ENCODE data around the gene AP4M1. TPM values are rescaled to one million over a fixed set of nuclear protein-coding genes. Genes with fewer than 3 reads are reported as not detected.

Gene AP4M1
- total RNA-seq, 2 experiments from 2014 or later, result 10.6 to 15.2 TPM

DNA sequence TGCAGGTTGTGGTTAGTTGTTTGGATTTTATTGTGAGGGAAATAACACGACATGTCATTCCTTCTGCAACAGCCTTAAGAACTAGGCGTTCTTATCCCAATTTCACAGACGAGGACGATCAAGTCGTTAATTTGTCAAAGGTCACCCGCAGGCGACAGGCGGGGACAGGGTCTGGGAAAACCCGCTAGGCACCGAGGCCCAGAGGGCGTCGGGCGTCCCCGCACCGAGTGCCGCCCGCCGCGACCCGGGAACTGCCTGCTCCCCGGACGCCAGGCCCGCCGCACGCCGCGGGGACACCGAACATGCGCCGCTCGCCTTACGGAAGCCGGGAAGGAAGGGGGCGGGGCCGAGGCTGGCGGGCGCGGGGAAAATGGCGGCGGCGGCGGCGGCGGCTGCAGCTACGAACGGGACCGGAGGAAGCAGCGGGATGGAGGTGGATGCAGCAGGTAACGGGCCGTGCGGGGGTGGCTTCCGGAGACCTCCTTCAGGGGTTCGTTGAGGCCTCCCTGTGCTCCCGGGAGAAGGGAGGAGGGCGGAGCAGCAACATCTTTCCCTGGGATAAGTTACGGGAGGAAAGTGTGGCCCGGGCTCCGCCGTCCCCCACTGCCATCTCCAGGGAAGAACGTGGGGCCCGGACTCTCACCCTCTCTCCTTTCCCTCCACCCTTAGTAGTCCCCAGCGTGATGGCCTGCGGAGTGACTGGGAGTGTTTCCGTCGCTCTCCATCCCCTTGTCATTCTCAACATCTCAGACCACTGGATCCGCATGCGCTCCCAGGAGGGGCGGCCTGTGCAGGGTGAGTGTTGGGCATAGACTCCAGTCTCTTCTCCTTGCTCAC is 12.6 kb upstream of the AP4M1 start, which contains the start of gene COPS6:
Gene COPS6 (plus strand): TSS at position 349 of the 837 bp plus-strand sequence. CDS start 22 bp downstream, at position 371.
- peak; percentile 85 for DNase-seq
- peak within 1 kb of the TSS; percentile 83 for H3K27ac Mint-ChIP-seq
- H3K4me1 Mint-ChIP-seq, result peaks cover 41% of the 10 kb centered on the region
- H3K36me3 Mint-ChIP-seq (ENCODE audit: low read depth), result peaks cover 44% of the 10 kb centered on the region
- ChIA-PET CTCF (interaction anchor here (1.0 to 1.5 kb wide), 4 partner anchors 12 to 319 kb away, joined by 3 to 6 read pairs (median 4); partner anchors contain the start of genes AP4M1 and MCM7), POLR2A (interaction anchor here (0.7 to 11.1 kb wide), 8 partner anchors 9 to 74 kb away, joined by 3 to 169 read pairs (median 4); partner anchors contain the start of genes AP4M1, MBLAC1, MCM7 and ZKSCAN1)
- H3K9me3 Mint-ChIP-seq, result no peaks in the 10 kb centered on the region
- H3K27me3 Mint-ChIP-seq, result no peaks in the 10 kb centered on the region
- H3K4me3 Mint-ChIP-seq, result peak within 1 kb of the TSS; percentile 89

DNA sequence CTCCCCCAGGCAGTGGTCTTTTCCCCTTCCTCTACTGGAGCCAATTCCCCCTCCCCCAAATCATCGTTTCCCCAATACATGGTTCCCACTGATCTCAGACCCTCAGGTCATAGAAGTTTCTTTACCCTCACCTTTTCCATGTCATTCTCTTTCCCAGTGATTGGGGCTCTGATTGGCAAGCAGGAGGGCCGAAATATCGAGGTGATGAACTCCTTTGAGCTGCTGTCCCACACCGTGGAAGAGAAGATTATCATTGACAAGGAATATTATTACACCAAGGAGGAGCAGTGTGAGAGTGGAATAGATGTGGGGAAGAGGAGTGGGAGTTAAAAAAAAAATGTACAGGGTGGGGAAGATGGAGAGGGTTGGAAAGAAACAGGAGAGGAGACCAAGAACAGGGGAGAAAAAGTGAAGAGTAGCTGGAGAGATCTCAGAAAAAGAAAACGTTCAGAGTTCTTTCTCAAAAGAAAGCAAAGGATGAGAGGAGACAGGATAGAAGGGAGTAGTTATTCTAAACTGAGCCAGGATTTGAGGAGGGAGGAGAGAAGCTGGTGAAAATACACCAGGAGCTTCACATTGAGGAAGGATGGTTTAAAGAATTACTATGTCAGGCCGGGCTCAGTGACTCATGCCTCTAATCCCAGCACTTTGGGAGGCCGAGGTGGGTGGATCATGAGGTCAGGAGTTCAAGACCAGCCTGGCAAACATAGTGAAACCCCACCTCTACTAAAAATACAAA is 11.8 kb upstream of the AP4M1 start:
- Mint-ChIP-seq H3K27me3 (no peaks in the 10 kb centered on the region), H3K4me3 (peak overlapping the region; percentile 89), H3K9me3 (no peaks in the 10 kb centered on the region), H3K36me3 (ENCODE audit: low read depth) (peaks cover 52% of the 10 kb centered on the region), H3K27ac (peak overlapping the region; percentile 83), H3K4me1 (peaks cover 41% of the 10 kb centered on the region)
- DNase-seq, result no peak
- ChIA-PET POLR2A (interaction anchor here (0.6 to 11.1 kb wide), 6 partner anchors 11 to 74 kb away, joined by 4 to 169 read pairs (median 6); partner anchors contain the start of genes AP4M1, MBLAC1, MCM7 and ZKSCAN1), CTCF (interaction anchor here (1.5 kb wide), 1 partner anchor 12 kb away, joined by 3 read pairs; the partner anchor contains the start of genes AP4M1 and MCM7)

DNA sequence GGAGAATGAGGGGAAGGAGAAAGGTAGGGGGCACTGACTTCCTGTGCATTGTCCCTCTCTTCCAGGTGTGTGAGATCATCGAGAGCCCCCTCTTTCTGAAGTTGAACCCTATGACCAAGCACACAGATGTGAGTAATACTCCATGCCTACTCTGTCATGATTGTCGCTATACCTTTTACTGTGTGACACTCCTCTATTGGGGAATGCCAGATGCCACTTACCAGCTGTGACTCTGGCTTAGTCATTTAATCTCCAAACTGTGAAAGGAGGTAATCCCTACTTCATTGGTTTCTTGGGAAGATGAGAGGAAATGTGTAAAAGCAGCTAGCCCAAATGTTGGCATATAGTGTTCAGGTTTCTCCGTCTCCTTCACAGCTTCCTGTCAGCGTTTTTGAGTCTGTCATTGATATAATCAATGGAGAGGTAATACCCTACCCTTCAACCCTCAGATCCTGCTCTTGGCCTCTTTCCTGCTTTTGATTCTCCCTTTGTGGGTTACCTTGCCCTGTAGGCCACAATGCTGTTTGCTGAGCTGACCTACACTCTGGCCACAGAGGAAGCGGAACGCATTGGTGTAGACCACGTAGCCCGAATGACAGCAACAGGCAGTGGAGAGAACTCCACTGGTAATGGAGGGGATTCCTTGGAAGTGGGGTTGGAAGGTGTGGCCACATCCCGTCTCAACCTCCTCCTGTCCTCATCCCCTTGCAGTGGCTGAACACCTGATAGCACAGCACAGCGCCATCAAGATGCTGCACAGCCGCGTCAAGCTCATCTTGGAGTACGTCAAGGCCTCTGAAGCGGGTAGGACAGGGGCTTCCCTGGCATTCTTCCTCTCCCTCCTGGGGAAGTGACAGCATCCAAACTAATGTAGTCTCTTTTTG is 10.7 kb upstream of the AP4M1 start:
- Mint-ChIP-seq H3K4me1 (peaks cover 46% of the 10 kb centered on the region), H3K36me3 (ENCODE audit: low read depth) (peaks cover 64% of the 10 kb centered on the region), H3K4me3 (peak overlapping the region; percentile 45), H3K9me3 (no peaks in the 10 kb centered on the region), H3K27ac (peak overlapping the region; percentile 55), H3K27me3 (no peaks in the 10 kb centered on the region)
- CTCF ChIA-PET, result interaction anchor here (0.6 to 1.5 kb wide), 2 partner anchors 11 to 39 kb away, joined by 3 read pairs; partner anchors contain the start of genes AP4M1 and MCM7
- POLR2A ChIA-PET, result interaction anchor here (0.9 to 11.1 kb wide), 6 partner anchors 10 to 37 kb away, joined by 3 to 169 read pairs (median 6); partner anchors contain the start of genes AP4M1, CNPY4, MBLAC1 and MCM7
- no peak for DNase-seq

DNA sequence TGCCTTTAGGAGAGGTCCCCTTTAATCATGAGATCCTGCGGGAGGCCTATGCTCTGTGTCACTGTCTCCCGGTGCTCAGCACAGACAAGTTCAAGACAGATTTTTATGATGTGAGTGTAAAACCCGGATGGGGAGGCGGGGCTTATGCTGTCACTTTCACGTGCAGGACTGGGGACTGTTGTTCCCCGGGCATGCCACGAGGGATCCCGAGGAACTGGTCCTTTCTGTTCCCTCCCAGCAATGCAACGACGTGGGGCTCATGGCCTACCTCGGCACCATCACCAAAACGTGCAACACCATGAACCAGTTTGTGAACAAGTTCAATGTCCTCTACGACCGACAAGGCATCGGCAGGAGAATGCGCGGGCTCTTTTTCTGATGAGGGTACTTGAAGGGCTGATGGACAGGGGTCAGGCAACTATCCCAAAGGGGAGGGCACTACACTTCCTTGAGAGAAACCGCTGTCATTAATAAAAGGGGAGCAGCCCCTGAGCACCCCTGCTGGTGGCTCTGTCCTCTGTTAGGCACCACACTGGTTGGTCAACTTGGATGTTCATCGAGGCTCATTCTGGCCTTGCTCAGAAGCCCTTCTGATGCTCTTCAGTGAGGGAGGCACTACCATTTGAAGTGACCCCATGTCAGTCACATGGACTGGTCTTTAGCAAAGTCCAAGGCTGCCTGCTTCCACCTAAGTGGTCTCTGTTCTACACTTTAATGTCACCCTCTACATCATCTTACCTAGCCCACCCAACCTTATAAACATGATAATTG is 9.8 kb upstream of the AP4M1 start:
- Mint-ChIP-seq H3K27ac (peak overlapping the region; percentile 42), H3K9me3 (no peaks in the 10 kb centered on the region), H3K4me3 (peak overlapping the region; percentile 18), H3K27me3 (no peaks in the 10 kb centered on the region), H3K4me1 (peaks cover 46% of the 10 kb centered on the region), H3K36me3 (ENCODE audit: low read depth) (peaks cover 70% of the 10 kb centered on the region)
- ChIA-PET CTCF (interaction anchor here (1.3 kb wide), 1 partner anchor 9 kb away, joined by 4 read pairs; no protein-coding TSS in a partner anchor), POLR2A (interaction anchor here (0.9 to 11.1 kb wide), 7 partner anchors 9 to 37 kb away, joined by 3 to 169 read pairs (median 7); partner anchors contain the start of genes AP4M1, CNPY4, MBLAC1 and MCM7)
- DNase-seq, result no peak

DNA sequence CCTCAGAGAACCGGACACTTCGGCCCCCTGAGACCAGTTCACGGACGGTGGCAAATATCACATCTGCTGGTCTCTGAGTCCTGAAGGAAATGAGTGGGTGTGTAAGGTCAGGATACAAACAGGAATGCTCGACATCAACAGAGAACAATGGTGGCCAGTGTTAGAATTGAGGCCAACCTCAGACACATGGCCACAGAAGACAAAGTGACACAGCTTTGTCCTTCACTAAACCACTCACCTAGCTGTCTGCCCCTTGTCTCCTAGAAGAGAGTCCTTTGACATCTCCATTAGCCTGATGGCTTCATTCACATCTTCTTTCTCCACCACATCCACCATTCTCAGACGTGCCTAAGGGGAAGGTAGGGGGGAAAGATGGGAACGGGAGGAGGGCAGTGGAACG is 8.4 kb upstream of the AP4M1 start:
- H3K4me3 Mint-ChIP-seq, result no peak overlapping the region
- H3K36me3 Mint-ChIP-seq (ENCODE audit: low read depth), result peaks cover 81% of the 10 kb centered on the region
- DNase-seq, result no peak
- POLR2A ChIA-PET, result interaction anchor here (0.6 to 2.0 kb wide), 4 partner anchors 8 to 35 kb away, joined by 4 to 15 read pairs (median 6); partner anchors contain the start of genes AP4M1 and MCM7
- peaks cover 49% of the 10 kb centered on the region for H3K4me1 Mint-ChIP-seq
- CTCF ChIA-PET, result no interaction called here
- no peaks in the 10 kb centered on the region for H3K27me3 Mint-ChIP-seq
- H3K27ac Mint-ChIP-seq, result no peak overlapping the region
- H3K9me3 Mint-ChIP-seq, result no peaks in the 10 kb centered on the region

DNA sequence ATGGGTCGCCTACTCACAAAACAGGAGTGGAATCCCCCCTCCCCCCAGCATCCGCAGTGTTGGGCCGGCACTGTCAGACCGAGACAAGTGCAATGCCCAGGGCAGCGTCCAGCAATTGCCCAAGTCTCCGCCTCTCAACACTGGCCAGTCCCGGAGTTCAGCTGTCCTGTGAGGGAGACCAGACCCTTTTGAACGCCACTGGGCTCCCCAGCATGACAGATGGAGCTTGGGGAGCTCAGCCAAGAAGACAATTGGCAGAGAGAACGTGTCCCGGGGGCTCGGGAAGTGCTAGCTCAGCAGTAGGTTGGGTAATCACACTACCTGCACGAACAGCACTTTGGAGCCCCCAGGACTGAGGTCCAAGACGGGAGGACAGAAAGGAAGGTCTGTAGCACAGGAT is 7.9 kb upstream of the AP4M1 start:
- ChIA-PET CTCF (no interaction called here), POLR2A (interaction anchor here (0.6 to 2.0 kb wide), 2 partner anchors 11 to 35 kb away, joined by 4 to 7 read pairs; no protein-coding TSS in a partner anchor)
- no peaks in the 10 kb centered on the region for H3K9me3 Mint-ChIP-seq
- H3K4me3 Mint-ChIP-seq, result no peak overlapping the region
- no peak for DNase-seq
- H3K36me3 Mint-ChIP-seq (ENCODE audit: low read depth), result peaks cover 86% of the 10 kb centered on the region
- H3K27ac Mint-ChIP-seq, result no peak overlapping the region
- peaks cover 48% of the 10 kb centered on the region for H3K4me1 Mint-ChIP-seq
- H3K27me3 Mint-ChIP-seq, result no peaks in the 10 kb centered on the region

DNA sequence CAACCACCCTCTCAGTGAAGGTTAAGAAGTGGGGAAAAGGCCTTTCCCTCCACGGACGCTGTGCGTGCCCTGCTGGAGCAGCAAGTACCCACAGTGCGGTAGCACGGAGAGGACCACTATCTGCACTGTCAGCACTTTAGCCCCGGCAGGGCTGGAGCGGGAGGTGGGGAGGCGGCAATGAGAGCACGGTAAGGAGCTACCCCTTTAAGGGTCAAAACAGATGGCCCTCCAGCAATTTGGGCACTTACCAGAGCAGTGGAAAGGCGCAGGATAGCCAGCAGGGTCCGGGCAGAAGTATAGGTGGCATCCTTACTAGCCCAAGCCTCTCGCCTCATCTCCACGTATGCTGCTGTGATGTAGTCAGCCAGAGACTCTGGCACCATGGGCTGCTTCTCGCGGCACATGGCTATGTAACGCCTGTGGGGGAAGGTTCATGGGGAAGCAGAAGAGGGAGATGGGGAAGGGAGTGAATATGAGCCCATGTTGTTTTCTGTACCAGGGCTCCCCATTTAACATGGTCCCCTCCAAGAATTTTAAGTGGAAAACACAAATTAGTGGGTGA is 7.4 kb upstream of the AP4M1 start:
- H3K27me3 Mint-ChIP-seq, result no peaks in the 10 kb centered on the region

DNA sequence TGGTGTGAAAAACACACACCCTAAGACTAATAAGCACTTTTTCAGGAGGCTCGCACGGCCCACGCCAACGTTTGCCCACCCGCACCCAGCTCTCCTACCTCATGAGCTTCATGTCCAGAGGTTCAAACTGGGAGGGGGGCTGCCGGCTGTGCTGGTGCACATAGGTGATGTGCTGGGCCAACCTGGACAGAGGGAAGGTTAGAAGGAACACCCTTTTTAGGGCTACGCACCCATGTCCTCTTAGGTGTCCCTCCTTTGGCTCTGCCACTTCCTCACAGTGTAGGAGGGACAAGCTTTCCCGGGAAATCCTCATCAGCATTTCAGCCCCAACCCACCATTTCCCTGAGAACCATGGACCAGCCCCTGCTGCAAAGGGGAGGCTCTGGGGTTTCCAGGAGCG is 6.2 kb upstream of the AP4M1 start:
- H3K9me3 Mint-ChIP-seq, result no peaks in the 10 kb centered on the region
- no peaks in the 10 kb centered on the region for H3K27me3 Mint-ChIP-seq
- no peak overlapping the region for H3K27ac Mint-ChIP-seq
- CTCF ChIA-PET, result interaction anchor here (0.6 kb wide), 1 partner anchor 350 kb away, joined by 3 read pairs; no protein-coding TSS in a partner anchor
- POLR2A ChIA-PET, result interaction anchor here (0.9 to 1.5 kb wide), 6 partner anchors 10 to 177 kb away, joined by 3 to 5 read pairs (median 3); partner anchors contain the start of gene MBLAC1
- H3K4me3 Mint-ChIP-seq, result no peak overlapping the region
- no peak for DNase-seq
- H3K4me1 Mint-ChIP-seq, result peaks cover 54% of the 10 kb centered on the region
- H3K36me3 Mint-ChIP-seq (ENCODE audit: low read depth), result peaks cover 95% of the 10 kb centered on the region

More for the DNA sequence above, 7.4 kb upstream of the AP4M1 start:
- Mint-ChIP-seq H3K36me3 (ENCODE audit: low read depth) (peaks cover 91% of the 10 kb centered on the region), H3K4me1 (peaks cover 53% of the 10 kb centered on the region), H3K4me3 (no peak overlapping the region), H3K9me3 (no peaks in the 10 kb centered on the region), H3K27ac (no peak overlapping the region)
- POLR2A ChIA-PET, result no interaction called here
- DNase-seq, result no peak
- CTCF ChIA-PET, result no interaction called here

DNA sequence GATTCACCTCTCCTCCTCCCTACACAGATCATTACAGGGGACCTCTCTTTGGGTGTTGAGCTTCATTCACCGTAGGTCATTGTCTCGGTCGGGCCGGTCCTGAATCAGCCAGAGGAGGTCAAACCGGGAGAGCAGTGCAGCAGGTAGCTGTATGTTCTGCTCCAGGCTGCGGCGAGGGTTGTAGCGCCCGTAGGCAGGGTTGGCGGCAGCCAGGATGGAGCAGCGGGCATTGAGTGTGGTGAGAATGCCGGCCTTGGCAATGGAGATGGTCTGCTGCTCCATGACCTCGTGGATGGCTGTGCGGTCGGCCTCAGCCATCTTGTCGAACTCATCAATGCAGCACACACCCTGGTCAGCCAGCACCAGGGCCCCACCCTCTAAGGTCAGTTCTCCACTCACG is 5.7 kb upstream of the AP4M1 start:
- peak overlapping the region; percentile 26 for H3K27ac Mint-ChIP-seq
- no peaks in the 10 kb centered on the region for H3K9me3 Mint-ChIP-seq
- no peaks in the 10 kb centered on the region for H3K27me3 Mint-ChIP-seq
- CTCF ChIA-PET, result interaction anchor here (0.6 kb wide), 1 partner anchor 350 kb away, joined by 3 read pairs; no protein-coding TSS in a partner anchor
- DNase-seq, result no peak
- no peak overlapping the region for H3K4me3 Mint-ChIP-seq
- POLR2A ChIA-PET, result interaction anchor here (1.0 to 1.5 kb wide), 5 partner anchors 10 to 178 kb away, joined by 3 to 5 read pairs (median 3); partner anchors contain the start of gene MBLAC1
- peaks cover 50% of the 10 kb centered on the region for H3K4me1 Mint-ChIP-seq
- H3K36me3 Mint-ChIP-seq (ENCODE audit: low read depth), result peaks cover 93% of the 10 kb centered on the region

DNA sequence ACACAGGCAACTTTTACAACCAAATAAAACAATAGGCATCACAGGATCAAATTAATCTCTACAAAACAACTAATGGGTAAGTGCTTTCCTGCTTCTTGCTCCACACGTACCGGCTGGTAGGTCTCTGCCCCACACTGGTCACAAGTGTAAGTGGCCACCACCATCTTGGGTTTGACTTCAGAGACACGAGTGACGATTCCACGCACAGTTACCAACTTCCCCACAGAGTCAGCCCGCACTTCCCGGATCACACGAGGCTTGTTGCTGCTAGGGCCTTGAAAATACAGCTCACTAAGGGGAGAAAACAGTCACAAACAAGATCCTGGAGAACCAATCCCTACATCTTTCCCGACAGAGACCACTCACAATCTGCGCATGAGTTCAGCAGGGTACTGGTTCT is 2.5 kb upstream of the AP4M1 start:
- POLR2A ChIA-PET, result interaction anchor here (4.2 kb wide), 1 partner anchor 13 kb away, joined by 169 read pairs; the partner anchor contains the start of genes COPS6 and ZNF3
- Mint-ChIP-seq H3K9me3 (no peaks in the 10 kb centered on the region), H3K4me1 (peaks cover 47% of the 10 kb centered on the region), H3K27ac (no peak overlapping the region), H3K4me3 (peak overlapping the region; percentile 84), H3K27me3 (no peaks in the 10 kb centered on the region), H3K36me3 (ENCODE audit: low read depth) (peaks cover 63% of the 10 kb centered on the region)
- no peak for DNase-seq
- CTCF ChIA-PET, result interaction anchor here (1.0 to 3.7 kb wide), 2 partner anchors 17 to 607 kb away, joined by 3 to 21 read pairs; no protein-coding TSS in a partner anchor

Data from activated CD4-positive, alpha-beta memory T cell treated with anti-CD3 and anti-CD28 coated beads, Interleukin-2, amount 10 ng/mL, durations not matched to agents 7 days and 5 days (primary cell).